NCI-H82 treated with DMSO at 0.1 percent for 48 hours (cell line): ENCODE measurements around the gene RUBCN.
"Not testable (repeated sequence)": the region's sequence is repeated elsewhere in the genome, so short reads cannot be mapped to it uniquely, and the experiment has no call there.

Experiments
- DNase-seq: peaks from one replicate; lab custom pipeline; 2025; ENCODE audit not compliant: unreplicated experiment; lab: John Stamatoyannopoulos, UW

Gene RUBCN

DNA sequence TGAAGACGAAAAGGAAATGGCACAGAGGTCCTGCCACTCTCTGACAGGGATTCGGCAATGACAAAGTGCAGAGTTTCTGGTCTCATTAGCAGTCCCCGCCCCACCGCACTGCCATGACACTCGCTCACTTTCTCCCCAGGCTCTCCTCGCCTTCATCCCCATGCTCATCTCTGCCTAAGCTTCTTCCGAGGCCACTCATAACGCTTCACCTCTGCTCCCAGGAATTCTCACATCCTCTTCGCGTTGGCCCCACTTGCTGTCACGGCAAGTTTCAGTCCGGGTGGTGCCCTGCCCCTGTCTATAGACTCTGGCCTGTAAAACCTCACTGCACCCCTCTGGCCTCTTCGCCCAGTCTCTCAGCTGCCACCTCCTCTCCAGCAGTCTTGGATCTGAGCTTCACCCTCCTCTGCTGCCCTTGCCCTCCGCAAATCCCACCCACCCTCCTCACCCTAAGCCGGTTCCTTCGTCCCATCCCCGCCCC lies 654 bp downstream of the RUBCN start:
- no peak for DNase-seq

DNA sequence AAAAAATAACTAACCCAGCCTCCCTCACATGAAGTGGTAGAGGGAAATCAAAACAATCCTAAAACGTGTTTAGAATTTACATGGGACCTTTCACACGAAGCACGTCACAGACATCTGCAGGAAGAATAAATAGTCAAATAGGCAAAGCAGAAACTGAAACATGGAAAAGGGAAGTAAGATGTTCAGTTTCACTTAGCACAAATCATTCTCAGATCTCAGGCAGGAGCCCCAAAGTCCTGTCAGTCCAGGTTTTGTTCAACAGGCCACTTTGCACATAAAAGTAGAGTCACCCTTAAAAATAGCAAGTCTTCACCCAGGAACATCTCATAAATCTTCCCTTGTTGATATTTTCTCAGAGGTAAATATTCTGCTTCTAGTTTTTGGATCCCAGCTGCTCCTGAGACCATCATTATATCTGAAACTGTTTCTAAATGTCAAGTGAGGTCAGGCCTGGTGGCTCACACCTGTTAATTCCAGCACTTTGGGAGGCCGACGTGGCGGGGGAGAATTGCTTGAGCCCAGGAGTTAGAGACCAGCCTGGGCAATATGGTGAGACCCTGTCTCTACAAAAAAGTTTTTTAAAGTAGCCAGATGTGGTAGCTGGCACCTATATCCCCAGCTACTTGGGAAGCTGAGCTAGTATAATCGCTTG lies 1.9 kb downstream of the RUBCN start:
- no peak for DNase-seq

DNA sequence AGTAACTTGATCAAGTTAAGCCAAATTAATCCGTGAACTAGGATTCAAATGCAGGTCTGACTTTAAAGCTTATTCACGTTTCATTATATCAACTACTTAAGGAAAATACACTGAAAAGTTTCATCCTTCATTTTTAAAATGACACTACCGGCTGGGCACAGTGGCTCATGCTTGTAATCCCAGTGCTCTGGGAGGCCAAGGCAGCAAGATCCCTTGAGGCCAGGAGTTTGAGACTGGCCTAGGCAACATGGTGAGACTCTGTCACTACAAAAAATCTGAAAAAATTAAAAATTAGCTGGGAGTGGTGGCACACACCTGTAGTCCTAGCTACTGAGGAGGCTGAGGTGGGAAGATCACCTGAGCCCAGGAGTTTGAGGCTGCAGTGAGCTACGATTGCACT lies 3.7 kb downstream of the RUBCN start:
- peak; percentile 14 for DNase-seq

DNA sequence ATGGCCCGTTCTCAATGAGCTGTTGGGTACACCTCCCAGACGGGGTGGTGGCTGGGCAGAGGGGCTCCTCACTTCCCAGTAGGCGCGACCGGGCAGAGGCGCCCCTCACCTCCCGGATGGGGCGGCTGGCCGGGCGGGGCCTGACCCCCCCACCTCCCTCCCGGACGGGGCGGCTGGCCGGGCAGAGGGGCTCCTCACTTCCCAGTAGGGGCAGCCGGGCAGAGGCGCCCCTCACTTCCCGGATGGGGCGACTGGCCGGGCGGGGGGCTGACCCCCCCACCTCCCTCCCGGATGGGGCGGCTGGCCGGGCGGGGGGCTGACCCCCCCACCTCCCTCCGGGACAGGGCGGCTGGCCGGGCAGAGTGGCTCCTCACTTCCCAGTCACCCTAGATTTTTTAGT lies 5.2 kb downstream of the RUBCN start:
- DNase-seq, result not testable (repeated sequence)

DNA sequence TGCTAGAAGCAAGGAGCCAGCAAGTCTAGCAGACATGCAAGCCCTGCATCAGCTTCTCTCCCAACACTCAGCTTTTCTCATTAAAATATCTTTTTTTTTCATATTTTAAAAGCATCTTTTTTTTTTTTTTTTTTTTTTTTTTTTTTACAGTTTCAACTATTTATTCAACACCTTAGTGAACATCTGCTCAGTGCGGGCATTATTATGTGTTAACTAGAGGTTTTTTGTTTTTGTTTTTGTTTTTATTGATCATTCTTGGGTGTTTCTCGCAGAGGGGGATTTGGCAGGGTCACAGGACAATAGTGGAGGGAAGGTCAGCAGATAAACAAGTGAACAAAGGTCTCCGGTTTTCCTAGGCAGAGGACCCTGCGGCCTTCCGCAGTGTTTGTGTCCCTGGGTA lies 5.9 kb downstream of the RUBCN start:
- not testable (repeated sequence) for DNase-seq

DNA sequence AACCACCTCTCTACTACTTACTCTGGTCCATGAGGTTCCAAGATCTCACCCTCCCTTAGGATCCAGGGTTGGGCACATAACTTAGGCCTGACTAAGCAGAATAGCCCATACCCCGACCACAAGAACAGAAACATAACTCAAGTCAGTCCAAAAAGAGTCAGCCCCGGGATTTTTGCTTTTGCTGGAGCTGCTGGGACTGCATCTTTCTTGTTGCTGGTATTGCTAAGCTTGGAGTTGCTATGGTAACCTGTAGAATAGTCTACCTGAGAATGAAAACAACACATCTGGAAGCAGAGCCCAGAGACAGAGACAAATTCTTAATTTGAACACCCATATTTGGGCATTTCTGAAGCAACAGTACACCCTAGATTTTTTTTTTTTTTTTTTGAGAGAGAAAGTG lies 6.5 kb downstream of the RUBCN start:
- no peak for DNase-seq

DNA sequence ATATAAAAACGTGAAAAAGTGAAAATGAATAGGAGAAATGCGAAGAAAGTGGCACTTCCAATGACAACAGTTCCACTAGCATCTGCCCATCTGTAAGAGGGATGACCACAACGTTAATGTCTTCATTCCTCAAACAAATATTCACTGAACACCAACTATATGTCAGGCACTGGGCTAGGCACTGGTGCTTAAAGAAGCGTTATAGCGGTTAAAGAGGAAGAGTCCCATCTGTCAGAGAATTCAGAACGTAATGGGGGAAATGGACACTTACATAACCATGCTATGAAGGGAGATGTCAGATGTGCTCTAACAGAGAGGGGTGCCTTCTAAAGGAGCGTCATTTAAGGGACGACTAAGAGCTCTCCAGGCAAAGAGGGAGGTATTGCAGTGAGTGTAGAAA lies 8.2 kb downstream of the RUBCN start:
- no peak for DNase-seq

DNA sequence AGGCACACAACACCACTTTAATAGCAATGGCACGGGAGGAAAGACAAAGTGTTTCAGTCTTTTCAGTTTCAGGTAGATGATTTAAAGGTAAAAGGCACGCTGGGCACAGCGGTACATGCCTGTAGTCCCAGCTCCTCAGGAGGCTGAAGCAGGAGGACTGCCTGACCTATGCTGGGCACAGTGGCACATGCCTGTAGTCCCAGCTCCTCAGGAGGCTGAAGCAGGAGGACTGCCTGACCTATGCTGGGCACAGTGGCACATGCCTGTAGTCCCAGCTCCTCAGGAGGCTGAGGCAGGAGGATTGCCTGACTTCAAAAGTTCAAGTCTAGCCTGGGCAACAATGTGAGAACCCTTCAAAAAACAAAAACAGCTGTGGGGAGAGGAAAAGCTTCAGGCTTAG lies 8.8 kb downstream of the RUBCN start:
- not testable (repeated sequence) for DNase-seq

DNA sequence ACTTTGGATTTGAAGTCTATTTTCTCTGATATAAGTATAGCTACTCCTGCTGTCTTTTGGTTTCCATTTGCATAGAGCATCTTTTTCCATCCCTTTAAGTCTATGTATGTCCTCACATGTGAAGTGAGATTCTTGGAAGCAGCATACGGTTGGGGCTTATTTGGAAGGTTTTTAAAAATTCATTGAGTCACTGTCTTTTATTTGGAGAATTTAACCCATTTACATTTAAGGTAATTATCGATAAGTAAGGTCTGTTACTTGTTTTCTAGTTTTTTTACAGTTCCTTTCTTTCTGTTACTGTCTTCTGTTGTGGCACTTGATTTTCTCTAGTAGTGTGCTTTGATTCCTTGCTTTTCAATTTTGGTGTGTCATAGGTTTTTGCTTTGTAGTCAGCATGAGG lies 14.0 kb downstream of the RUBCN start:
- no peak for DNase-seq

DNA sequence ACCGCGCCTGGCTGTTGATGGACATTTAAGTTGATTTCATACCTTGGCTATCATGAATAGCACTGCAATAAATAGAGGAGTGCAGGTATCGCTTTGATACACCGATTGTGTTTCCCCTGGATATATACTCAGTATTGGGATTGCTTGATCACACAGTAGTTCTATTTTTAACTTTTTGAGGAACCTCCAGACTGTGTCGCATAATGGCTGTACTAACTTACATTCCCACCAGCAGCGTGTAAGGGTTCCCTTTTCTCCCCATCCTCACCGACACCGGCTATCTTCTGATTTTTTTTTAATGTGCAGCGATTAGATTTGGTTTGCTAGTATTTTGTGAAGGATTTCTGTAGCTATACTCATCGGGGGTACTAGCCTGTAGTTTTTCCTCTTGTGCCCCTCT lies 16.0 kb downstream of the RUBCN start:
- DNase-seq, result no peak

DNA sequence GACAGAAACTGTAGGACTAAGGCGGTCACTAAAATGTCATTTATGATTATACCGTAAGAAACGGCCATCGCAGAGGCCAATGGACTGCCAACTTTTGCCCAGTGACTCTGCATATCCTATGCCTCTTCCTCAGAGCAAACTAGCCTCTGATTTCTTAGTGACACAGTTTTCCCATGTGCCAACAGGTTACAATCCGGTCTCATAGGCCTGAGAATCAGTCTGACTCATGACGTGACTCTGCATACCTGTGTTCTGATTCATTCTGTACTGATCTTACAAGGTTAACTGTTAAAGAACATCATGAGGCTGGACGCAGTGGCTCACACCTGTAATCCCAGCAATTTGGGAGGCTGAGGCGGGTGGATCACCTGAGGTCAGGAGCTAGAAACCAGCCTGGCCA lies 17.8 kb downstream of the RUBCN start:
- no peak for DNase-seq

DNA sequence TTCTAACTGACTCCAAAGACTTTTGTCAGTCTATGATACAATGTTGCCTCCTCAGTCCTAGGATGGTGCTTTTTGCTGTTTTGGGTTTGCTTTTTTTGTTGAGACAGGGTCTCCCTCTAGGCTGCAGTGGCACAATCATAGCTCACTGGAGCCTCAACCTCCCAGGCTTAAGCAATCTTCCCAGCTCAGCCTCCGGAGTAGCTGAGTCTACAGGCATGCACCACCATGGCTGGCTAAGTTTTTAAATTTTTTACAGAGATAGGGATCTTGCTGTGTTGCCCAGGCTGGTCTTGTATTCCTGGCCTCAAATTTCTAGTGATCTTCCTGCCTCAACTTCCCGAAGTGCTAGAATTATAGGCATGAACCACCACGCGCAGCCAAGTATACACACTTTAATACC lies 22.5 kb downstream of the RUBCN start:
- no peak for DNase-seq

DNA sequence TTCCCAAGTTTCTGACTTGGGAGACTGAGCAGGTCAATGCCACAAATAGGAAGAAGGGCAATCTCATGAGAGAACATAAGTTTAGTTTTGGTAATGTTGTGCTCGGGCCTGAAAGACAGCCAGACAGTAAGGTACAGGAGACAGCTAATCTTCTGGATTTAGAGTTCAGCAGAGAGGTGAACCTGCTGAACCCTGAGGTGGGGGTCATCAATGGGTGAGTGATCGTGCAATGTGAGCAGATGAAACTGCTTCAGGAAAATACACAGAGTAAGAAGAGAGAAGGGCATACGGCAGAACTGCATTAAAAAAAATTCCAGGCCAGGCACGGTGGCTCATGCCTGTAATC lies 23.3 kb downstream of the RUBCN start:
- no peak for DNase-seq

DNA sequence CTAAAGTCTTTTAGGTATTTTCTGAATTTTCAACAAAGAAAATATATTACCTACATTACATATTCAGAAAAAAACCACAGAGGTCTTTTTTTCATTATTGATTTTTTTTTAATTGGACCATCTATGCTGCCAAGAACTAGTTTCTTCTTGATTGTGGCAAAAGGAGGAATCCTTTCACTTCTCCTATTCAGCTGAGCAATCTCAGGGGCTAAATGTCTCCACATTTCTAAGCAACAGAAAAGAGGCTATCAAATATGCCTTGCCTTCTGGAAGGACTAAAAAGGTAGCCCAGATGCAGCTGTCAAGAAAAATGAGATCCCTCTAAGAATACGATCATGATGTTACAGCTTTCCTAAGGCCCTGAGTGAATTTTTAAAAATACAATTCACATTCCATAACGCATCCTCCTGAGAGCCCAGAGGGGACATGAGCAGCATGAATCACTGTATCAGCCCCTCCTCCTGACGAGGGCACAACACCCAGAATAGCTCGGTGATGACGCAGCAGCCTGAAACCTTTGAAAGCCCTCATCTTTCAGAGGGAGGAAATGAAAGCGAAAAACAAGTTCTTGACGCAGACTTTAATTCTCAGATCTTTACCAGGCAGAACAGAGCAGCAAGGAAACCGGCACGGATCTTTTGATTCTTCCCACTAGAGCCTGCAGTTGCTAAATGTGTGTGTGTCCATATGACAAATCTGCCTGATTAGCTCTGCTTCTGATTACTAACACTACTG lies 24.6 kb downstream of the RUBCN start:
- DNase-seq, result no peak

DNA sequence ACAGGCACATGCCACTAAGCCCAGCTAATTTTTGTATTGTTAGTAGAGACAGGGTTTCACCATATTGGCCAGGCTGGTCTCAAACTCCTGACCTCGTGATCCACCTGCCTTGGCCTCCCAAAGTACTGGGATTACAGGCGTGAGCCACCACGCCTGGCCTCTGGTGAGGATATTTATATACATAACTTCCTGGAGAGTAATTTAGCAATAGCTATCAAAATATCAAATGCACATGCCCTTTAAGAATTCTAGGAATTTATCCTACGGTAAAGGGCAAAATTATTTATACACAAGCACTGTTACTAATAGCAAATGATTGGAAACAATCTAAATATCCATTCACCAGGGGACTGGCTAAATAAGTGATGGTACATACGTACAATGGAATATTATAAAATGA lies 25.7 kb downstream of the RUBCN start:
- DNase-seq, result not testable (repeated sequence)

DNA sequence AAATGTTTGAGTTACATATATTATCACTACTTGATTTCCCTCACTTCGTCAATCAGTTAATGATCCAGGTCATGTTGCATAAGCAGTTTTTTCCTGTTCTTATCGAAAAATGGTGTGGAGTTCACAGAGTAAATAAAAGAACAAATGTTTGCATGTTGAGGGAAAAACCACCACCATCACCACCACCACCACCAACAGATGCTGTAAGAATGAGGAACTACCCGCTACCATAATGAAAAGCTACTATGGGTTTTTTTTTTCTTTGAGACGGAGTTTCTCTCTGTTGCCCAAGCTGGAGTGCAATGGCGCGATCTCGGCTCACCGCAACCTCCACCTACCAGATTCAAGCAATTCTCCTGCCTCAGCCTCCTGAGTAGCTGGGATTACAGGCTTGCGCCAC lies 27.6 kb downstream of the RUBCN start:
- DNase-seq, result no peak

DNA sequence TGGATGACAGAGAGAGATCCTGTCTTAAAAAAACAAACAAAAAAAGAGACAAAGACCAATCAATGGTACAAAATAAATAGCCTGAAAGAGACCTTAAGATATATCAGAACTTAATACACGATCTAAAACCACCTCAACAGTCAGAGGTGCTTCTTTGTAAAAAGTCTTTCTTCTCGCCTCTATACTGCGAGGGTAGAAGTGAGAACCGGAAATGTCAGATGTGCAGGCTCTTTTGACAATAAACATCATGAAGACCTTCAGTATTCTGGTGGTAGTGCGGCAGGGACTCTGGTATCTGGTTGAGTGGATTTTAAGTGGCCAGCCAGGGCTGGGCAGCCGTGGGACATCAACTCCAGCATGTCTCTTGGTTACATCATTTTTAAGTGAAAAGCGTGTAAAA lies 30.0 kb downstream of the RUBCN start:
- no peak for DNase-seq

DNA sequence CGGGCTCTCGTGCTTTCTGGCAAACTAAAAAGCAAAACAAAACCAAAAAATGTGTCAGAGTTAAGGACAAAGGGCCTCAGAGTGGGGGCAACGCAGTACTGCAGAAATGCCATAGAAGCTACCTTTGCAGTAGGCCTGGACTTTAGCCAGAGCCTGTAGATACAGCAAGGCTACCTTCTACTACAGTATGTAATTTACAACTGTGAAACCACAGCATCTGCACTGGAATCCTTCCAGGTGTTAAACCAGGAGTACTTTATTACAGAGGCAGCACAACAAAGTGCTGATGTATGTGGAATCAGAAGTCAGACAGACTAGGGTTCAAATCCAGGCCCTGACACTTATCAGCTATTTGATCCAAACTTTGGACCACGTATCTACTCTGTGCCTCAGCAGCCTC lies 34.9 kb downstream of the RUBCN start:
- DNase-seq, result no peak

DNA sequence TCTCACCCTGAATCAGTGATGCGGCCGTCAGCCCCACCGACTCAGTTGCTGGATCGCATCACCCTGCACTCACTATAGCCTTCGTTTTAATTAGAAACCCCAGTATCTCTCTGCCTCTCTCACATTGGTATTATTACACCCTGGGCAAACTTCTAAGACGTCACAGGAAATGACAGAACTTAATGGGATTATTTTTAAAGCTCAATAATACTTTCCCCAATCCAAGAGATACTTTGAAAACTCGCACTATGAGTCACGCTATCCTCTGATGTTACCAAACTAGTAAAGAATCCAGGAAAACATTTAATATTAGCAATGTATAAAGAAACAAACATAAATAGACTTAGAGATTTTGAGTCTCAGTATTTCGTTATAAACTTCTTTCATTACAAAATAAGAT lies 36.6 kb downstream of the RUBCN start:
- no peak for DNase-seq

DNA sequence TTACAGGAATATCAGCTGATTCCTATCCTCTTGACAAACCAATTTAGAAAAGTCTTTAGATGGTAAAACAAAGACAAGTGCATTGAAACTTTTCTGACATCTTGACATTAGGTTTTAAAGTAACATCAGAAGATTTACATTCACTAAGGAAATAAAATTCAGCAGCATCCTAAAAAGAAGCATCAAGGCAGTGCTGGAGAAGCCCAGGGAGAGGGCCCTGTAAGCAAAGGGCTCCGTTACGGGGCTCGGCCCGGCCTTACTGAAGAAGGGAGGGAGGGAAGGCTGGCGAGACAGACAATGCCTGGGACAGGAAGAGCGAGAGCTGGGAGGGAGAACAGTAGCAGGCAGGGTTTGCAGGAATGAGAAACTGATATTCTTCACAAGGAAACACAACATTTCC lies 39.3 kb downstream of the RUBCN start:
- DNase-seq, result no peak

DNA sequence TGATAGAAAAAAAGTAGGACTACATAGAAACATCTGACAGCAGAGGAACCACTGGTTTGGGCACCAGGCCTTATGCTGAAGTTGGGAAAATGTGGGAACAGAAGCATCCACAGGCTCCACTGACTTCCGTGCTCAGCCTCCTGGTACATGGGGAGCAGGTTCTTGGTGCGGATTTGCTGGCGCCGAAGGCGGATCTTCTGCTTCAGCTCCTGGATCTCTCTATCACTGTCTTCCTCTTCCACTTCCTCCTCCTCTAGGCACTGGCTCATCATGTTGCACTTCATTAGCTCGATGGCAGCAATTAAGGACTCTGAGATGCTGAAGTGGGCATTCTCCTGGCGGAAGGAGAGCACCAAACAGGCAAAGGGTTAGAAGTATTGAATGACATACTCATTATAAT lies 42.5 kb downstream of the RUBCN start:
- DNase-seq, result no peak

DNA sequence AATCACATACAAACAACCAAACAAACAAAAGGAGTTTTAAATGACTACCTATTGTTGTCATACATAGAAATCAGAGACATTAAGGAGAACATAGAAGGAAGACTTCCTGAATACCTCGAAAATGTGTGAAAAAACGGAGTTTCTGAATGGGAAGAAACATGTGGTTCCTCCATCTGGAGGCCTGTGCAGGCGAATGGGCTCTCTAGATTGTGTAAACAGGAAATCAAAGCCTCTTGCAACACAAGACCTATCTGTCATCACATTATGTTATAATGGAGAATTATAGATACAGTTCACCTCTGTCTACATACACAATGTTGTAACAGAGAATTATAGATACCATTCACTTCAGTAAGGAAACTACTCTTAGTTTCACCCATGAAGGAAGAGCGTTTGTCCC lies 44.1 kb downstream of the RUBCN start:
- no peak for DNase-seq

DNA sequence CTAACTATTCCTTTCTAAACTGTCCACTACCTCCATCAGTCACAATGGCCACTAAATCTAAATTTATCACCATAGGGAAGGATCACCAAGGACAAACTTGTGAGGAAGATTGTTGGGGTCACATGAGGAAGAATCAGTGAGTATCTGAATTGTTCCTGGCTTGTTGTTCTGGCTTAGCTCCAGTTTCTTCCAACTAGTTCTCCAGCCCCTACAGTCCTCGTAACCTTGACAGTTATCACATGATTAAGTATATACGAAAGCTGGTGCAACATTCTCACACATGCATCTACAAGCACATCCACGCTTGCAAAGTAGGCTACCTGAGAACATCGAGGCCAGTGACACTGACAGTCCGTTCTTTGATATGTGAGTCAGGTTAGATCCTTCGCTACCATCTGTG lies 46.0 kb downstream of the RUBCN start:
- no peak for DNase-seq
